GM18867 (cell line): ENCODE data around the gene DES.
"Not testable (repeated sequence)": the region's sequence is repeated elsewhere in the genome, so short reads cannot be mapped to it uniquely, and the experiment has no call there.

Source experiments
- ATAC-seq: cut with Tn5 transposase; IDR thresholded peaks from one replicate; pipeline ENCODE4 v1.9.1; 2021; ENCODE audit warnings: mild to moderate bottlenecking, moderate library complexity; ENCODE audit not compliant: unreplicated experiment

DES gene

DNA sequence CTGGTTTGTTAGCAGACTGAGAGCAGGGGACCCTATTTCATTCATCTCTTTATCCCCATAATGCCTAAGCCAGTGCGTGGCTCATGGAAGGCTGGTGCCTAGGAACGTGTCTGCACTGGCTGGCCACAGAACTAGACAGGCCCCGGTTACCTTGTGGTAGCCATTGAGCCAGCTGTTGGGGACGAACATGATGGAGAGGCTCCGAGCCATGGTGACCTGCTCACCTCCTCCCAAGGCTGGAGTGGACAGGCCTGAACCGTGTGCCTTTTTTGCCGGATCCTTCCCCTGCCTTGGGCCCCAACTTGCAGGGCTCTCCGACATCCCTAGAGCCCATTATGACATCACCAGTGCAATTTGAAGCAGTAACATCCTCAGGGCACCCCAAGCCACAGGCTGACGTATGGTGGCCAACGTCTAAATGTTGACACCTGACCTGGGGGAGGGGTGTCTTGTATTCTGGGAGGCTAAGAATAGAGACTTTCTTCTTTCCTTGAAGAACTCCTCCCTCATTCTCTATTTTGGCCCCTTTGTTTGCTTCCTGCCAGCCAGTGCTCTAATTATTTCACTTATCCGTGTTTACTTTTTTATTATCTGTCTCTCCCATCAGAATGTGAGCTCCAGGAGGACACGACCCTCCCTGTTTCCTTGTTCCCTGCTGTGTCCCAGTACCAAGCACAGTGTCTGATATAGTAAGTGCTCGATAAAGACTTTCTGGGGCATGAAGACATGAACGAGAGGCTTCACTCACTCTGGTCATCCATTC, 18.3 kb upstream of the DES start:
- ATAC-seq = no peak

DNA sequence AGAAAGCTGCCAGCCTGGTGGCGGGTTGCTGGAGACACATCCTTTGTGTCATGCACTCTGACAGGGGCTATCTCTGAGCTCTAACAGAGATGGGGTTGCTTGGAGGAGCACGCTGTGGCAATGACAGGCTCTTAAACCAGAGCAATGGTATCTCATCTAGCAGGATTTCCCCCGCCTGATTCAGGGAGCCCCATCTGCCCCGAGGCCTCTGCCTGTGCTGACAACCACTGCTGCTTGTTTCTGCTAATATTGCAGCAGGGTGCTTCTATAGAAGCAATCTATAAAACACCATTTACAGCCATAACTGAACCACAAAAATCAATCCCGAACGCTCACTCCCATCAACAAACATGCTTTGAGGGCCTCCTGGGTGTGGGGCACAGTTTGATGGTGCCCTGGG, 17.6 kb upstream of the DES start:
- no peak for ATAC-seq

DNA sequence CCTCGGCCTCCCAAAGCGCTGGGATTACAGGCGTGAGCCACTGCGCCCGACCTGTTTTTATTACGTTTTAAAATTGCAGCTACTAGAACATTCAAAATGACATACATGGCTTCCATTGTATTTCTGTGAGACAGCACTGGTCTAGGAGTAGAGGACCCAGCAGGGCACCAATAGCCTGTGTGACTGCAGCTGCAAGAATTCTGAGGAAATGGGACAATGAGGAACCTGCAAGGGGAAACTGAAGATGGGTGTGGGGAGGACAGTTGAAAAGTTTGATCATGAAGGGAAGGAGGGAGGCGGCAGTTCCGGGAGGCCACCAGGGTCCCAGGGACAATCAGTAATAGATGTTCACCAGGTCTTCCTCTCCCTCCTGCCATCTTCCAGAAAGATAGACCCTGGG, 16.6 kb upstream of the DES start:
- no peak for ATAC-seq

DNA sequence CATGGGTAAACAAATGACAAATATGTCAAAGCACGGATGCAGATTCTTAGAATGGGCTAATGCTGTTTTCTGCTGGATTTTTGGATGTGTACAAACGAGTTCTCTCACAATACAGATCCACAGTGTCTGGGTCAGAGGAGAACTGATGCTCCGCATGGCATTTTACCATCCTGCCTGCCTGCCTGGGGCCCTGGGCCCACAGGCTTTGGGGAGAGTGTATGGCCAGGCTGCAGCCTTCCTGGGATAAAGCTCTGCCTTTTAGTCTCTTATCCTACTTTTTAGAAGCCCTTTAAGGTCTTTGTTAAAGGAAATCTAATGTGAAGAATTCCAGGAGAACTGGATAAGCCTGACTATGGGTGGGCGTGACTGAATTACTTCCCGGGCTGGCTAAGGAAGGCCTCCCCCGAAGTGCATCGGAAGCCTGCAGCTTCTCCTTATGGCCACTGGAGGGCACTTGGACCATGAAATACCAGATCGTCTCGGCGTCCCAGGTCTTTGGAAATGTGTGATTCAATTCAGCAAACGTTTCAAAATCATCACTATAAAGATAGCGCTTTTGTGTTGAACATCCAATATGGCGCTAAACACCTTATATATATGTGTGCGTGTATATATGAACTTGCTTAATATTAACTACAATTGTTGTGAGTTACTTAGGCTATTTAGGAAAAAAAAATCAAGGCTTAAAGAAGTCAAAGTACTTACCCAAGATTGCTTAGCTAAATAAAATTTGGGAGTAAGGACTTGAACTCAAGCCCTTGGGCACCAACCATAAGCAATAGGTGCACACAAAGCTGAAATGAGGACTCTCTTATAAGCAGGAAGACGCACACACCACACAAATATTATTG, 15.3 kb upstream of the DES start:
- ATAC-seq = peak; percentile 86

DNA sequence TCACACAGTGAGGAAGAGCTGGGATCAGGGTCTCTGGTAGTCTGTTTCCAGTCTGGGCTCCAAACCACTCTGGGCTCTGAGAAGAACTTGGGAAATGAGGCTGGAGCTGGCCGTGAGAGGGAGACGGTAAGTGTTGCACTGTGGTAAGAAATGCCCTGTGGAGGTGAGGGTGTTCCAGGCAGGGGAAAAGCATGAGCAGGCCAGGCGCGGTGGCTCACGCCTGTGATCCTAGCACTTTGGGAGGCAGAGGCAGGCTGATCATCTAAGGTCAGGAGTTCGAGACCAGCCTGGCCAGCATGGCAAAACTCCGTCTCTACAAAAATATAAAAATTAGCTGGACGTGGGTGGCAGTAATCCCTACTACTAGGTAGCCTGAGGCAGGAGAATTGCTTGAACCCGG, 14.3 kb upstream of the DES start:
- no peak for ATAC-seq

DNA sequence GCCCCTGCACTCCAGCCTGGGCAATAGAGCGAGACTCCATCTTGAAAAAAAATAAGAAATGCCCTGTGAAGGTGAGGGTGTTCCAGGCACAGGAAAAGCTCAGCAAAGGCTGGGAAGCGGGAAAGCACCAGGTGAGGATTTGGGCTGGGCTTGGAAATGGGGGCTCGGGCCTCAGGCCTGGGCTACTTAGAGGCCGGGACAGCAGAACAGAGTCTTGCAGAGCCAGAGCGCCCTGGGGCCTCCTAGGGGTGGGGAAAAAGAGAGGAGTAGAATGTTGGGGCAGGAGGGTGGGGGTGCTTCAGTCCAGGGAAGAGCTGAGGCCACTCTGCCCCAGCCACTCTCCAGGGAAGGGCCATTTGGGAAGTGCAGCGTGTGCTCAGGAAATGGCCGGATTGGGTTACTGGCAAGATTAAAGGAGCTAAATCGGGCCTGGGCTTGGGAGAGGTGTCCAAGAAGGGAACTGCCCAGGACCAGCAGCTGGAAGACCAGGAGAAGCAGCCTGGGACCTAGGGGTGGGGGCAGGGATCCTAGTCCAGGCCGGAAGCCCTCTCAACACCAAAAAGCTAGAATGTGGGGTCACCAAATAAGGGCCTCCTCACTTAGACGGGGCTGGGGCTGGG, 13.8 kb upstream of the DES start:
- no peak for ATAC-seq

DNA sequence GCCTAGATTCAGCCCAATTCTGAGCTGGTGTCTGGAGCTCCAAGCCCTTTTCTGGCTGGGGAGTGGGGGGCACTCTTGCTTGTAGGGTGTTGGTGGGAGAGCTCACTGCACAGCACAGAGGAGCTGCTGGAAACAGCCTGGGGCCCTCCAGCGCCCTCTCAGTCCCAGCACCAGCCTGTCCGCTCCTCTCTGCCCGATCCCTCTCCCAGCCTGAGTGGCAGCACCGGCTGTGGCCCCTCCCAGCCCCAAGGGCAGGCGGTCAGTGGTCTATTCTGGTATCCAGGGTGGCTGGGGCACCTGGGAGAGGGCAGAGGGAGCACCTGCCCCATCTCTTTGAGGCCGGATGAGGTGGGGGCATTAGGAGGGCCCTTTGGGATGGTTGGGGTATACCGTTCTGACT, 13.2 kb upstream of the DES start:
- ATAC-seq = no peak

DNA sequence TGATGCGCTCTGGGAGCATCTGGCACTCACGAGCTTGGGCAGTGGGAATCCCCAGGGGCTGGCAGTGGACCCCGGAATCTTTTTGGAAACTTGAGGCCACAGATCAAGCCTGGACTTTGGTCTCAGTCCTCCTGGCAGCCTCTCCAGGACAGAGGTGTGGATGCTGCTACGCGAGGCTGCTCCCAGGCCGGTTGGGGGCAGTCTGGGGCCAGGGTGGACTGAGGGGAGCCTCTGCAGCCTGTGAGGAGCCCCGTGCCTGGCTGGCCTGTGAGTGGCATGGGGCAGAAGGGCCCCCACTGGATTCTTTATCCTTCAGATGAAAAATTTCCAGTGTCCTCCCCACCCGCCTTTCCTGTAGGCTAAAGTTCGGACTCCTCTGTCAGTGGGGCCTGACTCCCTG, 12.7 kb upstream of the DES start:
- ATAC-seq = no peak

DNA sequence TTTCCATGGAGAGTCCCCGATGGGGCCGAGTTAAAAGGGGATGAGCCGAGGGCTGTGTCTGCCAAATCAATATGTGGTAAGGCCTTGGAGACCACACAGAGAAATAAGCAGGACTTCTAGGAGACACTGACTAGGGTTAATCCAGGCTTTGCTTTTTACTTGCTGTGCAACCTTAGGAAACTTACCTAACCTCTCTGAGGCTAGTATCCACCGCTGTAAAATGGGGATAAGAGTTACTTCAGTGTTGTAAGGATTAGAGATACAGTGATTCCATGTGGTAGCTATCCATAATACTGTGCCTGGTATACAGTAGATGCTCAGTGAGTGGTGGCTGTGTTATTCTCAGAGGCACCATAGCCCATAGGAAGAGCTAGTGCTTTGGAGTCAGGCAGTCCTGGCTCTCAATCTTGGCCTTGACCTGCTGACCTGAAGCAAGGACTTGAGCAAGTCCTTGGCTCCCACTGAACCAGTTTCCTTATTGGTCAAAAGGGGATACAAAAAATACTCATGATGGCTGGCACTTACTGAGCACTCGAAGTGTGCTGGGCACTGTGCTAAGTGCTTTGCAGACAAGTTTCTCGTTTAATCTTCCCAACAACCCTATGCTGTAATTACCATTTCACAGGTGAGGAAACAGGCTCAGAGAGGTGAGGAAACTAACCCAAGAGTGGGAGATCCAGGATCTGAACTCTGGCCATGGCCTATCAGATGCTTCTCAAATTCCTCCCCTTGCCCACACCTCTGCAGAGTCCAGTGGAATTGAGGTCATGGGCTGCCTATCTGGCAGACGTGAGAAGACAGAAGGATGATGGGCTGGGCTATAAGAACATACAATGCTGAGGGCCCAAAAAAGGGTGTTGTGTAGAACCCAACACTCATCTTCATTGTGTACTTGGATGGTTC, 12.0 kb upstream of the DES start:
- ATAC-seq = no peak

DNA sequence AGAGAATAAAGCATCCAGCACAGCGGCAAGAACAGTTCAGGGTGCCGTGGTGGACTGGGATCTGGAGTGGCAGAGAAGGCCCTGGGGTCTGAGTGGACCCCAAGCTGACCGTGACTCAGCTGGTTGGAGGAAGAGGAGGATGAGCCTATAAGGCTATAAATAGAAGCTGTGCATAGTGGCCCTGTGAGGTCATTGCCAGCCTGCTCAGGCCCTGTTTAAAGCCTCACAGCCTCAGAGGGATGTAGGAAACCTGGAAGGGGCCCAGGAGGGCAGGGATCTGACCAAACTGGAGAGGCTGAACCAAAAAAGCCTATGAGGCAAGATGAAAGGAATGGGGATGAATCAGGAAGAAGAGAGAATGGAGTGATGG, 11.3 kb upstream of the DES start:
- ATAC-seq = no peak

DNA sequence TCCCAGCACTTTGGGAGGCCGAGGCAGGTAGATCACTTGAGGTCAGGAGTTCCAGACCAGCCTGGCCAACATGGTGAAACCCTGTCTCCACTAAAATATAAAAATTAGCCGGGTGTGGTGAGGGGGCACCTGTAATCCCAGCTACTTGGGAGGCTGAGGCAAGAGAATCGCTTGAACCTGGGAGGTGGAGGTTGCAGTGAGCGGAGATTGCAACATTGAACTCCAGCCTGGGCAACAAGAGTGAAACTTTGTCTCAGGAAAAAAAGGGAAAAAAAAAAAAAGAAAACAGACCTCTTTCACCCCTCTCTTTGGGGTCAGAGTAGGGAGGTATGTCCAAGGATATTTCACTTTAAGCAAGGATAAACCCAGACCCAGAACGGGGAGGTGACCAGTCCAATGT, 10.8 kb upstream of the DES start:
- ATAC-seq = not testable (repeated sequence)

DNA sequence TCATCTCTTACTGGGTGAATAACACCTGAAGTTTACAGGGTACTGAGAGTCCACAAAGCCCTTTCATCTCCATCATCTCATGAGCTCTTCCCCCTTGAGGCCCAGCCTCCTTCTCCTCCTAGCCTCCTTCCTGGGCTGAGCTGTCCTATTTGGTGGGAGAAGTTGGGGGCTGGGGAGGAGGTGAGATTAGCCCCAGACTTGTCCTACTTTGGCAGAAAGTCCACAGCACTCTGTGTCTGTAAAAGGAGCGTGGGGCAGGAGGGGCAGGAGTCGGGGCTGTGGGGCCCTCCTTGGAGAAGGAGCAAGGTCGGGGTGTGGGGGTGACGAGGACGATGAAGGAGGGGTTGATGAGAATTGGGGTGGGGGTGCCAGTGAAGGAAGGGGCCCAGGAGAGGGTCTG, 10.0 kb upstream of the DES start:
- ATAC-seq = no peak

DNA sequence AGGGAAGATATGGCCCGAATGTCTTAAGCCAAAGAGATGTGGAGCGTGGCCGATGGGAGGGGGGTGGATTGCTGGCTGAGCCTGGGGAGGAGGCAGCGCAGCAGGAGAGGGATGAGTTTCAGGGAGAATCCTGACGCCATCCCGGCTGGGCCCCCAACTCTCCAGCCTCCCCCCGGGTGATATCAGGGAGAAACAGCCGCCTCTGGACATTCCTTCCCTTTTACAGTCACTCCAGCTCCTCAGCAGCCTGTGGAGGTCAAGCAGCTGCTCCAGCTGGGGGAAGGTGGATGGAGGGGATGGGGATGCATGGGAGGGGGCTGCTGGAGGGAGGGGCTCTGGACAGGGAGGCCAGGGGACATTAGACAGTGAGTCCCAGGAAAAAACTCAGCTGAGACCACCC, 9.5 kb upstream of the DES start:
- ATAC-seq = no peak

DNA sequence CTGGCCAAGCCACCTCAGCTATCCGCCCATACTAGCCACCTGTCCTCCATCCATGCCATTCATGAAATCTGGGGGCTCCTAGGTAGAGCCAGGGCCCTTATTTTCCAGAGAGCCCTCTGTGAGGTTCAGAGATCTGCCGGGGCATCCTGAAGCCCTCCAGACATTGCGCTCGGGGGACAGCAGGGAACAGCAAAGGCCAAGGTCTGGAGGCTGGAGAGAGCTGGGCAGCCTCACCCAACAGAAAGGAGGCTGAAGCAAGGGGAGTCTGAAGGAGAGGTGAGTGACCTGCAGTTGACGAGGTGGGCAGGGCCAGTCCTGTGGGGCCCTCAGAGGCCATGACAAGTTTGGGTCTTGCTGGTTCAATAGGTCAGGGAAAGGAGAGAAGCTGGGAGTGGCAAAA, 8.6 kb upstream of the DES start:
- ATAC-seq = no peak

DNA sequence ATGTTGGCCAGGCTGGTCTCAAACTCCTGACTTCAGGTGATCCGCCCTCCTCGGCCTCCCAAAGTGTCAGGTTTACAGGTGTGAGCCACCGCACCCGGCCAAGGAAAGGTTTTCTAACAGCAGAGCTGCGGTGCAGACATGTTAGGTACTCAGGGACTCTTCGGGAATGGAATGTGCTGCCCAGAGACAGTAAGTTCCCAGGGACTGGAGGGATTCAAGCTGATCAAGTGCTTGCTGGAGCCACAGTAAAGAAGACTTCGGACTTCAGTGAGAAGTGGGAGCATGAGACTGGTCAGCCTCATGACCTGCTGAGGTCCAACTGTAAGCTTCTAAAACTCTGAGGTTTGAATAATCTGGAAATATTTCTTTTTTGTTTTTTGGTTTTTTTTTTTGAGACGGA, 7.8 kb upstream of the DES start:
- no peak for ATAC-seq

DNA sequence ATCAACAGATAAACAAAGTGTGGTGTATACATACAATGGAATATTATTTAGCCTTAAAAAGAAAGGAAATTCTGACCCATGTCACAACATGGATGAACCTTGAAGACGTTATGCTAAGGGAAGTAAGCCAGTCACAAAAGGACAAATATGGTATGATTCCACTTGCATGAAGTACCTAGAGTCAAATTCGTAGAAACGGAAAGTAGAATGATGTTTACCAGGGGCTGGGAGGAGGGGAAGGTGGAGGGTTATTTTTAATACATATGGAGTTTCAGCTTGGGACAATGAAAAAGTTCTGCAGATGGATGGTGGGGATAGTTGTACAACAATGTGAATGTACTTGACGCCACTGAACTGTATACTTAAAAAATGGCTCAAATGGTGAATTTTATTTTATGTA, 3.3 kb upstream of the DES start:
- ATAC-seq = no peak

DNA sequence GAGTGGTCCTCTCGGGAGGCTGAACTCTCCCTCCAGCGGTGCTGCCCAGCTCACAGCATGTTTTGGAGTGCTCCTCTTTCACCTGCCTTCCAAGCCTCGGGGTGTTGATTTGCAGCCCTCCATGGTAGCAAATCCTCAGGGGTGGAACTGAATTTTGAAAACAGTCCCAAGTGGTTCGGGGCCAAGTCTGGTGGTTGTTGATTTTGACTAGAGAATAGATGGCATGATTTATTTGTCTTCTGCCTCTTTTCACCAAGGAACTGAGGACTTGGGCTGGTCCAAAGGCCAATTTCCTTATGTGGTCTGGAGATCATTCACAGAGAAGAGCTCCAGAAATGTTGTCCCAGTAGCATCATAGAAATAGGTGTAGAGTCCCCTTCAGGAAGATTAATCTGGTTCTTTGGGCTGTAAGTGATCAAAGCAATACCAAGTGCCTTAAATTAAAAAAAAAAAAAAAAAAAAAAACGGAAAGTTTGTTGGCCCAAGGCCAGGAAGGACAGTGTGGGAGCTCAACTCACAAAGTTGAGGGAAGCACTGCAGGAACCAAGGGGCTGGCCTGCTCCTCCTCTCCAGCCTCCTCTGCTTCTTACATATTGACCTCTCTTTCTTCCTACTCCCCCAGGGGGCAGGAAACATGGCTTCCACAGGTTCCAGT, 2.5 kb upstream of the DES start:
- no peak for ATAC-seq

DNA sequence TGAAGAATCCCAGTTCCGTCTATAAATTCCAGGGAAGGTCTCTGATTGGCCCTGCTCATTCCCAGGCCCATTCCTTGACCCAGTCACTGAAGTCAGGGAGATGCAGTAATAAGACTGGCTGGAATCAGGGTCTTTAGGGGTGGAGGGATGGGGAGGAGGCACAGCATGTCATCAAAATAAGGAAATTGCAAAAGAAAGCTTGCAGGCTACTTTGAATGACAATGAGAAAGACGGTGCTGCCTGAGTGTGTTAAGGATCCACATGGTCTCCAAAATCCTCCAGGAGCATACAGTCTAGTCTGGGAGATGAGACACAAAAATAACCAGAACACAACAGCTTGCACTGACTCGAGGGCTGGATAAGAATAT, 2.0 kb upstream of the DES start:
- no peak for ATAC-seq

DNA sequence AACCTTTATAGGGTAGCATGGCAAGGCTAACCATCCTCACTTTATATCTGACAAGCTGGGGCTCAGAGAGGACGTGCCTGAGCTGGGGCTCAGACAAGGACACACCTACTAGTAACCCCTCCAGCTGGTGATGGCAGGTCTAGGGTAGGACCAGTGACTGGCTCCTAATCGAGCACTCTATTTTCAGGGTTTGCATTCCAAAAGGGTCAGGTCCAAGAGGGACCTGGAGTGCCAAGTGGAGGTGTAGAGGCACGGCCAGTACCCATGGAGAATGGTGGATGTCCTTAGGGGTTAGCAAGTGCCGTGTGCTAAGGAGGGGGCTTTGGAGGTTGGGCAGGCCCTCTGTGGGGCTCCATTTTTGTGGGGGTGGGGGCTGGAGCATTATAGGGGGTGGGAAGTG, 1.2 kb upstream of the DES start:
- no peak for ATAC-seq

DNA sequence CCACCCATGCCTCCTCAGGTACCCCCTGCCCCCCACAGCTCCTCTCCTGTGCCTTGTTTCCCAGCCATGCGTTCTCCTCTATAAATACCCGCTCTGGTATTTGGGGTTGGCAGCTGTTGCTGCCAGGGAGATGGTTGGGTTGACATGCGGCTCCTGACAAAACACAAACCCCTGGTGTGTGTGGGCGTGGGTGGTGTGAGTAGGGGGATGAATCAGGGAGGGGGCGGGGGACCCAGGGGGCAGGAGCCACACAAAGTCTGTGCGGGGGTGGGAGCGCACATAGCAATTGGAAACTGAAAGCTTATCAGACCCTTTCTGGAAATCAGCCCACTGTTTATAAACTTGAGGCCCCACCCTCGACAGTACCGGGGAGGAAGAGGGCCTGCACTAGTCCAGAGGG, 803 bp upstream of the DES start:
- no peak for ATAC-seq

DNA sequence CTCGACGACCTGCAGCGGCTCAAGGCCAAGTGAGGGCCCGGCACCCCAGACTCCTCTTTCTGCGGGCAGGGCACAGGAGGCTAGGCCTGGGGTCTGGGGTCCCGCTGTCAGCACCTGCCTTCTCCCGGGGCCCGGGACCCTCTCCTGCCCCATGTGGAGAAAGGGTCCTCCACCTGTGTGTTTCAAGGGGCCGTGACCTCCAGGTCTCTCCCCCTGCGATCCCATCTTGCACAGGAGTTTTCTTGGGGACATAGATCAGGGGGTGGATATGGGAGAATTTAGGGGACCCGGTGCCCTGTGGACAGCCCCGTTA, 791 bp downstream of the DES start:
- no peak for ATAC-seq
